DND-41 (cell line): Measurements from ENCODE around the gene IFNLR1.

ENCODE experiments used
- ATAC-seq: fragments of 200-7000 bp; cut with Tn5 transposase; 3 replicates; pipeline ENCODE4 v1.9.1; 2021; ENCODE audit warnings: low read depth; ENCODE audit not compliant: insufficient read depth
- DNase-seq: peaks from one replicate; pipeline ENCODE4 v3.0.0-alpha.2; 2020
- H2AFZ ChIP-seq: 2 replicates; pipeline ENCODE4 v1.6.0; 2012; ENCODE audit warnings: low read depth, low read length
- H3K27ac ChIP-seq: 2 replicates; pipeline ENCODE4 v1.5.1; 2012; ENCODE audit warnings: low read length, inconsistent platforms
- H3K27me3 ChIP-seq: fragments of 200-600 bp; sonication (generic); 2 replicates; pipeline ENCODE4 v1.6.0; 2012; ENCODE audit warnings: low read length, mild to moderate bottlenecking, inconsistent platforms; ENCODE audit not compliant: insufficient read depth, poor library complexity
- H3K36me3 ChIP-seq: 2 replicates; pipeline ENCODE4 v1.5.1; 2012; ENCODE audit warnings: low read length, inconsistent platforms; ENCODE audit not compliant: insufficient read depth
- H3K4me1 ChIP-seq: 2 replicates; pipeline ENCODE4 v1.5.1; 2012; ENCODE audit warnings: mild to moderate bottlenecking, low read length; ENCODE audit not compliant: insufficient read depth
- H3K4me2 ChIP-seq: 2 replicates; pipeline ENCODE4 v1.6.0; 2012; ENCODE audit warnings: mild to moderate bottlenecking, moderate library complexity, low read length, inconsistent platforms; ENCODE audit not compliant: insufficient read depth
- H3K4me3 ChIP-seq, 2 experiments: fragments of 200-600 bp in 1 of 2; shearing (Covaris generic) in 1 of 2; 2 replicates each; pipeline ENCODE4 v1.5.1; 2012 to 2016; ENCODE audit warnings: inconsistent platforms in 2 of 2, low read length in 2 of 2, mild to moderate bottlenecking in 2 of 2, low read depth in 1 of 2, moderate library complexity in 1 of 2
- H3K79me2 ChIP-seq: 2 replicates; pipeline ENCODE4 v1.6.0; 2012; ENCODE audit warnings: low read length, inconsistent platforms; ENCODE audit not compliant: insufficient read depth
- H3K9ac ChIP-seq: 2 replicates; pipeline ENCODE4 v1.6.0; 2012; ENCODE audit warnings: low read depth, mild to moderate bottlenecking, inconsistent platforms, low read length, moderate library complexity
- H3K9me3 ChIP-seq: 2 replicates; pipeline ENCODE4 v1.5.1; 2012; ENCODE audit warnings: low read length, moderate library complexity, mild to moderate bottlenecking, inconsistent platforms; ENCODE audit not compliant: insufficient read depth, severe bottlenecking
- H4K20me1 ChIP-seq: 2 replicates; pipeline ENCODE4 v1.6.0; 2012; ENCODE audit warnings: low read length; ENCODE audit not compliant: insufficient read depth
- CTCF ChIP-seq: IDR thresholded peaks from 2 replicates; pipeline ENCODE4 v1.5.1; 2012; ENCODE audit warnings: borderline replicate concordance, low read length, moderate library complexity, mild to moderate bottlenecking; ENCODE audit not compliant: poor library complexity, severe bottlenecking; ENCODE audit errors: extremely low read depth
- EZH2 ChIP-seq: IDR thresholded peaks from 3 replicates; pipeline ENCODE4 v1.6.1; 2012; ENCODE audit warnings: borderline replicate concordance, low read depth, mild to moderate bottlenecking, moderate library complexity, low read length, inconsistent platforms; ENCODE audit not compliant: severe bottlenecking

The IFNLR1 gene

GRCh38 chr1:24142546-24143534 lies 44.2 kb downstream of the IFNLR1 start, which contains the start of gene IL22RA1:
TSS of gene IL22RA1 (minus strand) at chr1:24143140. CDS start at chr1:24143082, 58 bp downstream.
- Histone ChIP-seq H3K4me3 (no peak within 1 kb of the TSS), H3K36me3 (no peaks in the 10 kb centered on the region), H3K4me2 (no peak within 1 kb of the TSS), H3K4me1 (no peaks in the 10 kb centered on the region), H3K27me3 (peaks cover 25% of the 10 kb centered on the region), H3K9me3 (no peaks in the 10 kb centered on the region), H2AFZ (no peak within 1 kb of the TSS), H4K20me1 (peaks cover 3% of the 10 kb centered on the region; the same call in 1 of the 2 replicates), H3K27ac (no peak within 1 kb of the TSS), H3K9ac (no peak within 1 kb of the TSS), H3K79me2 (no peaks in the 10 kb centered on the region)
- no peak for DNase-seq
- ATAC-seq: no peak
- TF ChIP-seq EZH2: no peak
- no peak for TF ChIP-seq CTCF

GRCh38 chr1:24141311-24141997 lies 45.6 kb downstream of the IFNLR1 start:
- TF ChIP-seq EZH2 (no peak), CTCF (no peak)
- Histone ChIP-seq H2AFZ (no peak overlapping the region), H3K9ac (no peak overlapping the region), H3K27ac (no peak overlapping the region), H3K27me3 (peaks cover 20% of the 10 kb centered on the region), H3K9me3 (no peaks in the 10 kb centered on the region), H4K20me1 (peaks cover 3% of the 10 kb centered on the region; the same call in 1 of the 2 replicates), H3K4me2 (no peak overlapping the region), H3K79me2 (no peaks in the 10 kb centered on the region), H3K36me3 (no peaks in the 10 kb centered on the region), H3K4me1 (no peaks in the 10 kb centered on the region), H3K4me3 (no peak overlapping the region)
- ATAC-seq (no peak), DNase-seq (no peak)

- Histone ChIP-seq H3K4me2 (no peak overlapping the region), H3K9ac (no peak overlapping the region), H3K79me2 (no peaks in the 10 kb centered on the region), H3K36me3 (no peaks in the 10 kb centered on the region), H2AFZ (no peak overlapping the region), H3K9me3 (no peaks in the 10 kb centered on the region), H3K4me3 (no peak overlapping the region), H3K27me3 (peaks cover 17% of the 10 kb centered on the region), H4K20me1 (peaks cover 3% of the 10 kb centered on the region; the same call in 1 of the 2 replicates), H3K27ac (no peak overlapping the region), H3K4me1 (no peaks in the 10 kb centered on the region)
- no peak for TF ChIP-seq CTCF
- no peak for TF ChIP-seq EZH2
- ATAC-seq (no peak), DNase-seq (no peak)
These were observed 46.3 kb downstream of the IFNLR1 start for GRCh38 chr1:24140741-24141181.
